ENCODE data around the gene COL5A3.
"Not testable (repeated sequence)": the region's sequence is repeated elsewhere in the genome, so short reads cannot be mapped to it uniquely, and the experiment has no call there.

COL5A3 gene

DNA sequence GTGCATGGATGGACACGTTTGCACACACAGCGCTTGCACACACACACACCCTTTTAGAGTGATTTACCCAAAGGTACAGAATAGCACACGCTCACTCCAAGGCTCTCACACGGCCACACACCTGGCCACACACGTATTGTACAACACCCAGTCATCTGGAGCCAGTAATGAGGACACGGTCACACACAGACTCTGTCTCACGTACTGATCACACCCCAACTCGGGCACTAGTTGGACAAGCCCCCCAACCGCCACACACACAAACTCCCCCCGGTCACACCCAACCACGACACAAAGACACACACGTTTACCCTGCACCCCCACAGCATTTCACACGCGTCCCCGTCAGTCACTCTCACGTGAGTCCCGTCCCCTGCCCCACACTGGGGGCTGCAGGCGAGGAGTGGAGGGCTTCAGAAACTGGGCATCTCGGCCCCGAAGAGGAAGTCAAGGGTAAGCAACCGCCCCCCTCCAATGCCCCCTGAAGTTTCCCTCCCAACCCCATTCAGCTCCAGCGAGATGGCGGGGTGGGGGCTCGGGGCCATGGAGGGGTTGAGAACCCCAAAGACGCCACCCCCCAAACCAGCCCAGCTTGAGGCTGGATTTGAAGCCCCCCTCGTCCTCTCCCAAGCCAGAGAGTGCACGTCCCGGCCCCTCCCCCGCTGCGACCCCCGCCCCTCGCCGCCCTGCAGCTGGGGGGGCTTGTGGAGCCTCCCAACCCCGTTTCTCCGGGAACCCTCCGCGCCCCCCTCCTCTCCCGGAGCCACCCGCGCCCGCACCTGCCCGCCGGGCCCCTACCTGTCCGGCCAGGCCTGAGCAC, 74.6 kb downstream of the COL5A3 start:
- DNase-seq, result no peak

DNA sequence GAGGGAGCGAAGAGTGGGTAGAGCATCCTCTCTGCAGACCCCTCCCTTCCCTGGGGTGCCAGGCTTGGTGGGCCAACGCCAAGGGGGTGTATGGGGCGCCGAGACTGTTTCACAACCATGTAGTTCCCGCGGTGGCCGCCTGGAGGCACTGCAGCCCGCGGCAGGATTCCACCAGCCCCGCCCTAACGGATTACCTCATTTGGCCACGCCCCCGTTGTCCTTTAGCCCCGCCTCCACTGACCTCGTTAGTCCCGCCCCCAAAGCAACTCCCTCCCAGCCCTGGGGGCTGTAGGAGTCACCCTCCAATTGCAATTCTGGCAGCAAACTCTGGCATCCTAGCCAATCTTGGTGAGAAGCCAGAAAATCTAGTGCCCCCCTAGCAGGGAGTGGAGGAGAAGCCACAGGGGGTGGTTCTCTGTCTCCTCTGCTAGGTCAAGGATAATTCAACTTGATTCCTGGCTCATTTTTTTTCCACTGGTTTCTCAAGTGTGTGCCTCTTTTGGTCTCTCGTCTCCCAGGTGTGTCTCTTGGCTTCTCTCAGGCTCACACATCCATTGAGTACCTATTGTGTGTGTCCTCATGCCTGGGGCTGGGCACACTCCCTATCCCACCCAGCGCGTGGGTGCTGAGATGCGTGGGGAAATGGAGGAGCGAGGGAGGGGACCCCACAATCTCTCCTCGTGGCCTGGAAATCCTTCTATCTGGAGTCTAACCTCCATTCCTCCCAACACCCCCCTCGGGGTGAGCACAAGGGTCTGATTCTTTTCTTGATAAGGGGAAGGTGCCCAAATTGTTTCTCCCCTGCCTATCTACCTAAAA, 76.0 kb downstream of the COL5A3 start:
- peak; percentile 50 for DNase-seq

DNA sequence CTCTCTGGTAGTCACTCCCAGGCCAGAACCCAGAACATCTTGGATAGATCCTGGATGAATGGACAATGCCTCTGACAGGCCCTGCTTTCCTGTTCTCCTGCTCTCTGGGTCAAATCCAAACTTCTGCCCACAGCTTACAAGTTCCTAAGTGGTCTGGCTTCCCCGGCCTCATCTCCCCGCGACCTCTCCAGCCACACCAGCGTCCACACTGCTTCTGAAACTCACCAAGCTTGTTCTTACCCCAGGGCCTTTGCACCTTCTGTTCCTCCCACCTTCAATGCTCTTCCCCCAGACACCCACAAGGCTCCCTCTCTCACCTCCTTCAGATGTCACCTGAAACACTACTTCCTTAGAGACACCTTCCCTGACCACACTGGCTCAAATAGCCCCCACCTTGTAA, 77.5 kb downstream of the COL5A3 start:
- no peak for DNase-seq

DNA sequence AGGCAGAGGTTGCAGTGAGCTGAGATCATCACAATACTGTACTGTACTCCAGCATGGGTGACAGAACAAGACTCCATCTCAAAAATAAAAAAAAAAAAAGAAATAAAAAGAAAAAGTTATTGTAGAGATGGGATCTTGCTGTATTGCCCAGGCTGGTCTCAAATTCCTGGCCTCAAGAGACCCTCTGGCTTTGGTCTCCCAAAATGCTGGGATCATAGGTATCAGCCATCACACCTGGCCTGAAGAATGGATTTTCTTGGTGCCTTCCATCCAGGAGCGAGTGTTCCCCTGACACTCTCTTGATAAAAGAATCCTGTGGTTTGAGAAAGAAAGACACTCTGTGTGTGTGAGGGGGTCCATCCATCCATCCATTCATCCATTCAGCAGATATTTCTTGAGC, 78.7 kb downstream of the COL5A3 start:
- DNase-seq, result no peak

DNA sequence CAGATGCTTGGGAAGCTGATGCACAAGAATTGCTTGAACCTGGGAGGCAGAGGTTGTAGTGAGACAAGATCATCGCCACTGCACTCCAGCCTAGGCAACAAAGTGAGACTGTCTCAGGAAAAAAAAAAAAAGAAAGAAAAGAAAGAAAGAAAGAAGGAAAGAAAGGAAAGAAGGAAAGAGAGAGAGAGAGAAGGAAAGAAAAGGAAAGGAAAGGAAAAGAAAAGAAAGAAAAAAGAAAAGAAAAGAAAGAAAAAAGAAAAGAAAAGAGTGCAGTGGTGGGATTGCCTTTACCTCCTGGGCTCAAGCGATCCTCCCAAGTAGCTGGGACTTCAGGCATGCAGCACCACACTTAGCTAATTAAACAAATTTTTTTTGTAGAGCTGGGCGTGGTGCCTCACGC, 86.9 kb downstream of the COL5A3 start:
- no peak for DNase-seq

DNA sequence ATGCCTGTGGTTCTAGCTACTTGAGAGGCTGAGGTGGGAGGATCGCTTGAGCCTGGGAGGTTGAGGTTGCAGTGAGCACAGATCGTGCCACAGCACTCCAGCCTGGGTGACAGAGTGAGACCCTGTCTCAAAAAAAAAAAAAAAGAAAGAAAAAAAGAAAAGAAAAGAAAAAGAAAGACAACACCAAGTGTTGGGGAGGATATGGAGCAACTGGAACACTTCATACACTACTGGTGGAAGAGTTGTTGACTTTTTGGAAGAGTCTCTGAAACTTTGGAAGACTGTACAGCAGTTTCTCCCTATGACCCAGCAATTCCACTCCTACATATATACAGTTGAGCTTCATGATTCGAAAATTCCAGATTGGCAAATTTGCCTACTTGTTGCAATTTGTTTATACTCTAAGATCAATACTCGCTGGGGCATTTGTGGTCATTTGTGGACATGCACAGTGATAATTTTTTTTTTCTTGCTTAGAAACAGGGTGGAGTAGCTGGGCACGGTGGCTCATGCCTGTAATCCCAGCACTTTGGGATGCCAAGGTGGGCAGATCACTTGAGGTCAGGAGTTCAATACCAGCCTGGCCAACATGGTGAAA, 87.4 kb downstream of the COL5A3 start:
- not testable (repeated sequence) for DNase-seq

DNA sequence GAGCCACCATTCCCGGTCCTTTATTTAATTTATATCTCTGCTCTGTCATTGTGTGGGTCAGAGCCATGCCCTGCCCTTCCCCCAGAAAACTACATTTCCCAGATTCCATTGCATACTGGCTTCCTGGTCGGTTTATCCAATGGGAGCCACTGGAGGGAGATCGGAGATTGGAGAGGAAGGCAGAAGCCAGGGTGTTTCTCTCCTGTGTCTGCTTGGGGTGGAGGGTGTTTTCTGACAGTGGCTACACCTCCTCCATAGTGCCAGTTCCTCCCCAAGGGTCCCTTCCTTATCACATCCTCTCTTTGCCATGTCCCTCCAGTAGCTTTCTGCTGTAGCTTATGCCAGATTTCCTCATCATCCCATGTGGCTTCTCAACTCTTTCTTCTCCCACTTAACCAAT, 93.0 kb downstream of the COL5A3 start:
- DNase-seq, result peak; percentile 53

DNA sequence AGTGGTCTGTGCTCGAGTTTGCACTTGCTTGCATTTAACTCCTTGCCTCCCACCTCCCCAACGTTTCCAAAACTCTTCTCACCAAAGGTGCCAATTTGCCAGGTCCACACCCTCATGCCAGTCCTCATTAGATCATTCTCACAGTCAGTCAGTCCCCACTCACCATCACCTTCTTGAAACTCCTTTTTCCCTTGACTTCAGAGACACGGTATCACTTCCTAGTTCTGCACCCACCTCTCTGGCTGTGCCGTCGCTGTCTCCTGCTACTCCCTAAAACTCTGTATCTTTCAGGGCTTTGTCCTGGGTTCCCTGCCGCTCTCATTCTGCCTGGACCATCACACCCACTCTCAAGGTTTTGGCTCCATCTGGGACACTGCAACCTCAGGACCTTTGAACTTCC, 93.6 kb downstream of the COL5A3 start:
- no peak for DNase-seq

DNA sequence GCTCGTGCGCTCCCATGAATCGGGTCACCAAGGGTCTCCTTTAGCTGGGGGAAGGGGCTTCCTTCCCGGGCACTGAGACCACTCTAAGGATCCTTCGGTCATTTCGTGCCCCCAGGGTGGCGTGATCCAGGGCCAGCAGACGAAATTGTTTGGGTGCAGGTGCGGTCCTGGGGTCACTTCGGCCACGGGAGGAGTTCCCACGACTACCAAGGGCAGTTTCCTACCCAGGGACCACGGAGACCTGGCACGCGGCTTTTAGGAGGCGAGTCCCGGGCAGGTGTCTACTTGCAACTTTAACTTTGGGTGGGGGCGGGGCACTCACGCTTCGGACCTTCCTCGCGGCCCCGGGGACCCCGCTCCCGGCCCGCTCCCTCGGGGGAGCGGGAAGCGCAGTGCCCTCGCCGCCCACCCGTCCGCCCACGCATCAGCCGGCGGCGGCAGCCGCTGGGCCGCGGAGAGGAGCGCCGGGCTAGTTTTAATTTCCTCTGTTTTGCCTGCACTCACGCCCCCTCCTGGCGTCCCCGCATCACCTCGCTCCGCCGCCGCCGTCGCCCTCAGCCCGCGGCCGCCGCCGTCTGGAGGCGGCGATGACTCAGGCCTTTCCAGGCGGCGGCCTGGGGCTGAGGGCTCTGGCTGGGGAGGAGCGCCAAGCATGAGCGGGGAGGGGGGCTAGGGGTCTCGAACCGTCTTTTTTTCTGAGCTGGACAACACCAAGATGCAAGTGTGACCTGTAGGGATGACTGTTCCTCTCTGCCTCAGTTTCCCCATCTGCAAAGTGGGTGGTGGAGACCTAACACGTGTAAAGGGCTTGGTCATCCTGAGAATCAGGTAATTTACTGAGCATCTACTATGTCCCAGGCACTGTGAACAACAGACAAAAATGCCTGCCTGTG, 95.7 kb downstream of the COL5A3 start:
- DNase-seq, result peak; percentile 79

DNA sequence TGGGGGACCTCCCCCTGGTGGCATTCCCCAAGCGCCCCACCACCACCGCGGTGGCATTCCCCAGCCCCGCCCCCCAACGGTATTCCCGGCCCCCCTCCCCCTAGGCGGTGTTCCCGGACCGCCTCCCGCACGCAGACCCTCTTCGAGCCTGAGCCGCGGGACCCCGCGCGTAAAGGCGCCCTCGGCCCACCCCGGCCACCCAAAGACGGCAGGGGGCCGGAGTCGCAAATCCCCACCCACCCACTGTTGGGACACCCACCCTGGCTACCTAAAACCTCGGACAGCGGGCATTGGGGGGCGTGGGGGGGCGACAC, 96.3 kb downstream of the COL5A3 start:
- no peak for DNase-seq

DNA sequence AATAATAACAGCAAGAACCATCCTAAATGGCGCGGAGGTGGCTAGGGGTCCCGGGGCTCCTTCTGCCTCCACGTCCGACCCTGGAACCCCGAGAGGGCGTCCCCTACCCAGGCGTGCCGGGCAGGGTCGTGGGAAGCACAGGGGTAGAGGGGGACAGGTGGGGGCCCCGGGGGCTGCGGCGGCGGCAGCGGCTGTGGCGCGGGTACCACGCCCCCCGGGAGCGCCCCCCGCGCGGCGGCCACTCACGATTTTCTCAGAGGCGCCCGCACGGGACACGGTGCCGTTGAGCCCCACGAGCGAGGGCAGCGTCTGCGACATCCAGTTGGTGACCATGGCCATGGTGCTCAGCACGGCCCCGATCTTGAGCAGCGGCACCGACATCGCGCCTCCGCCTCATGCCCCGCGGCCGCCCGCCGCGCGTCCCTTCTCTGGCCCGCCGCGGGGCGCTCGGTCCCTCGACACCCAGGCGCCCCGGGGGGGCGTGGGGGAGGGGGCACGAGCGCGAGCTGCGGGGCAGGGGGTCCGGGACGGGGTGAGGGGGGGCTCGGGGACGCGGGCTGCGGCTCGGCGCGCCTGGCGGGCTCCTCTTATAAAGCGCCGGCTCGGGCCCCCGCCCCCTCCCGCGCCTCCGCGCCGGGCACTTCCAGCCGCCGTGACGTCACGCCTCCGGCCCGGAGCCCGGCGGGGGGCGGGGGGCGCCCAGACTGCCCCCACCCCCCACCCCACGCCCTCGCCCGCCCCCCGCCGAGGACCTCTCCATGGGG, 96.9 kb downstream of the COL5A3 start:
- no peak for DNase-seq

DNA sequence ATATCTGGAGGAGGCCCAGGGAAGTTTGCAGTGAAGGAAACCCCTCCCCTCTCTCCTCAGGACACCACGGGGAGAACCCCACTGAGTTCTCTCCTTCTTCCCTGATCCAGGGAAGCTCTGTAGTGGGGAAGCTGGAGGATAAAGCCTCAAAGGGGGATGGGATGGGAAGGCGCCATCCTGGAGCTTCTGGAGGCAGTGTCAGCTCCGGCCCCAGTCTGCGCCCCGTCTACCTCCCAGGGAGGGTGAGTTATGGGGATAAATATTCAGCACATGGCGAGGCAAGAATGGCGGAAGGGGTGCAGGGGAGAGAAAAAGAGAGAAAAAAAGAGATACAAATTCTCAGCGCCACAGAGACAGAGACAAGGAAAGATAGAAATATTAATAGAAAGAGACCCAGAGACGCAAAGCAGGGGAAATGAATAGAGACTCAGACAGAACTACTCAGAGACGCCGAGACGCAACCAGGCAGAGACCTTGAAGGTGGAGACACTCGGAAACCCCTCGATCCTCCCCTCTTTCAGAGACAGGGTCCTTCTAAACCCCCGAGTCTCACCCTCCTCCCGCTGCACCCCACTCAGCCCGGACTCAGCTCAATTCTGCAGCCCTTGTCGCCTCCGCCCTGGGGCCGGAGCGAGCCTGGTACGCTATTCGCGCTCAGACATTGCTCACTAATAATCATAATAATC, 97.6 kb downstream of the COL5A3 start:
- no peak for DNase-seq

DNA sequence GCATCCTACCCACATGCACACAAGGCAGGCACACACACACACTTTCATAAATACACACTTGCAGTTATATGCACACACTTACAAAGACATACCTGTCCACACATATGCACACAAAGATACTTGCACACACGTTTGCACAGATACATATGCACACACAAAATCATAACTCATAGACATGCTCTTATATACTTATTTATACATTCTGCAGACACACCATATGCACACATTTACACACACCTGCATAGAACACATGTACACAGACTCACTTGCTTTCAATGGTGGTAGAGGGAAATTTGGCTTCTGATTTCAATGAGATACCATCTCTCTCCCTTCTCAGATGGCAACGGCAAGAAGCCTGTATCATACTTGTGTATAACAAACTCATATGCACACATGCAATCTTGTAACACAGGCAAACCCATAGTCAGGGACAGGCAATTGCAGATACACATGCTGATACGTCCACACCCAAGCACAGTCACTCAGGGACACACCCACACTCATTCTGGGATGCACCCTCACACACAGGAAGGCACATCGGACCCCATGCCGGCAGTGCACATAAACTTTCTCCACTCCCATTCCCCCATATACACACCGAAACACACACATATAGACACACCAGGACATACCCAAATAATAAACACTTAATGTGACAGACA, 98.6 kb downstream of the COL5A3 start:
- no peak for DNase-seq

DNA sequence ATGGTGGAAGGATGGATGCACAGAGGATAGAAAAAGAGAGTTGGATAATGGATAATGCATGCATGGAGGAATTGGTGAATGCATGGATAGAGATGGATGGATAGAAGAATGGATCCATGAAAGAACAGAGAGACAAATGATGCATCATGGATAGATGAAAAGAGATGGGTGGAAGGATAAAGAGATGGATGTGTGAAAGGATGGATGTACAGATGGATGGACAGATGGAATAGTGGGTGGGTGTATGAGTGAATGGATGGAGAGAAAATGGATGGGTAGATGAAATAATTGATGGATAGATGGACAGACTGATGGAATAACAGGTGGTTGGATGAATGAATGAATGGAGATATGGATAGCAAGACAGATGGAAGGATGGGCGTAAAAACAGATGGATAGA, 99.7 kb downstream of the COL5A3 start:
- no peak for DNase-seq
